ENCODE measurements around the gene NCOA5. TPM values are rescaled to one million over a fixed set of nuclear protein-coding genes. Genes with fewer than 3 reads are reported as not detected.

Gene NCOA5
- total and polyA plus RNA-seq, 7 donors = 10.6 to 39.2 (median 22.4) TPM

GRCh38 chr20:46083531-46084061, 6.2 kb downstream of the NCOA5 start:
- WGBS, 2 donors = 89 to 93% methylated on average over 1 of the region's 1 CpG
- Histone ChIP-seq H3K27ac (no peak overlapping the region), H3K36me3 (peaks cover 0 to 8% (median 3%) of the 10 kb centered on the region in 4 donors), H3K27me3 (no peaks in the 10 kb centered on the region), H3K4me1 (peaks cover 0 to 98% (median 83%) of the 10 kb centered on the region in 4 donors), H3K9me3 (no peaks in the 10 kb centered on the region), H3K4me3 (no peak overlapping the region)
- DNase-seq = no peak
- TF ChIP-seq POLR2AphosphoS5 (IDR thresholded peaks at IDR 0.05) (no peak), POLR2A (IDR thresholded peaks at IDR 0.05) (no peak), EP300 (IDR thresholded peaks at IDR 0.05) (no peak)
- TF ChIP-seq, protein P1, sequence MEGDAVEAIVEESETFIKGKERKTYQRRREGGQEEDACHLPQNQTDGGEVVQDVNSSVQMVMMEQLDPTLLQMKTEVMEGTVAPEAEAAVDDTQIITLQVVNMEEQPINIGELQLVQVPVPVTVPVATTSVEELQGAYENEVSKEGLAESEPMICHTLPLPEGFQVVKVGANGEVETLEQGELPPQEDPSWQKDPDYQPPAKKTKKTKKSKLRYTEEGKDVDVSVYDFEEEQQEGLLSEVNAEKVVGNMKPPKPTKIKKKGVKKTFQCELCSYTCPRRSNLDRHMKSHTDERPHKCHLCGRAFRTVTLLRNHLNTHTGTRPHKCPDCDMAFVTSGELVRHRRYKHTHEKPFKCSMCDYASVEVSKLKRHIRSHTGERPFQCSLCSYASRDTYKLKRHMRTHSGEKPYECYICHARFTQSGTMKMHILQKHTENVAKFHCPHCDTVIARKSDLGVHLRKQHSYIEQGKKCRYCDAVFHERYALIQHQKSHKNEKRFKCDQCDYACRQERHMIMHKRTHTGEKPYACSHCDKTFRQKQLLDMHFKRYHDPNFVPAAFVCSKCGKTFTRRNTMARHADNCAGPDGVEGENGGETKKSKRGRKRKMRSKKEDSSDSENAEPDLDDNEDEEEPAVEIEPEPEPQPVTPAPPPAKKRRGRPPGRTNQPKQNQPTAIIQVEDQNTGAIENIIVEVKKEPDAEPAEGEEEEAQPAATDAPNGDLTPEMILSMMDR (IDR thresholded peaks at IDR 0.05) = no peak
- intact Hi-C loops (cut with DNase I) = loop anchor here (10.0 kb wide), 1 partner anchor 289 kb away; the partner anchor contains the start of genes DNTTIP1 and WFDC3

DNA sequence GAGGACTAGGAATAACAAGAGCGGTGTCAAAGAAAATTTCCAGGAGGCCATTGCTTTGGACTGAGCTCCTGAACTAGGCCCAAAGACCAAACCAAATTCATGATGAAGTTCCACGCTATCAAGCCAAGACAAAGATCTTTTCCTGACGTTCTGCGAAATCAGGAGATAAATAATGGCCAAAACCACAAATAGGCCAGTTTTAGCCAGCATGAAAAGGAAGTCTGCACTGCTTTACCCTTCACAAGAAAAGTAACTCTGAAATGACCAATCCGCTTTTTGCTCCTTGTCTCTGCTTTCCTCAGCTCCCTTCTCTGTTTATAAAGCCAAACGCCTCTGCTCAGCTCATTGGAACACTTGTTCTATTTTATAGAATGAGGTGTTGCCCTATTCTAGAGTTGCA, 6.7 kb downstream of the NCOA5 start:
- TF ChIP-seq POLR2A (IDR thresholded peaks at IDR 0.05) (no peak), POLR2AphosphoS5 (IDR thresholded peaks at IDR 0.05) (no peak), EP300 (IDR thresholded peaks at IDR 0.05) (no peak)
- TF ChIP-seq, protein P1 (IDR thresholded peaks at IDR 0.05) = no peak
- H3K27ac ChIP-seq = no peak overlapping the region
- no peak for DNase-seq
- 78 to 81% methylated on average over 6 of the region's 6 CpGs for WGBS, 2 donors
- H3K36me3 ChIP-seq = peaks cover 0 to 13% (median 5%) of the 10 kb centered on the region in 4 donors
- H3K4me3 ChIP-seq = no peak overlapping the region
- no peaks in the 10 kb centered on the region for H3K27me3 ChIP-seq
- H3K9me3 ChIP-seq = no peaks in the 10 kb centered on the region
- H3K4me1 ChIP-seq = peaks cover 0 to 93% (median 78%) of the 10 kb centered on the region in 4 donors
- intact Hi-C loops (cut with DNase I) = loop anchor here (10.0 kb wide), 1 partner anchor 288 kb away; the partner anchor contains the start of genes DNTTIP1 and WFDC3

DNA sequence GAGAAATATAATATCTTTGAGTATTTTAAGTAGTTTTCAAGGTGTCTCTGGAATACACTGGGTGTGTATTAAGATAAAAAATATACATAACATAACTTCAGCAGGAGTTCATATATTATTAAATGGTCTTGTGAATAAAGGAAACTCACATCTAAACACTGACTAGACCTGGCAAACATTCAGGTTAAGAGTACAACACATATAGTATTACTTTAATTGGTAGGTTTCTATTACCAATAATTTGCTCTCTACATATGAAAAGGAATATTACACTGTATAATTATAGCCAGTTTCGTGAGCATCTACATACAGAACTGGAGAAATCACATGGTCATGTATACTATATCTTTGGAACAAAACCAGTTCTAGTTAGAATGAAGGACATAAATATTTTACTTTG, 8.7 kb downstream of the NCOA5 start:
- intact Hi-C loops (cut with DNase I) = loop anchor here (10.0 kb wide), 1 partner anchor 286 kb away; the partner anchor contains the start of genes DNTTIP1 and WFDC3
- H3K4me1 ChIP-seq = peaks cover 0 to 73% (median 58%) of the 10 kb centered on the region in 4 donors
- H3K36me3 ChIP-seq = peaks cover 0 to 30% (median 8%) of the 10 kb centered on the region in 4 donors
- H3K9me3 ChIP-seq = no peaks in the 10 kb centered on the region
- H3K27me3 ChIP-seq = no peaks in the 10 kb centered on the region
- no peak for DNase-seq
- H3K27ac ChIP-seq = no peak overlapping the region
- H3K4me3 ChIP-seq = no peak overlapping the region
- 81 to 92% methylated on average over 1 of the region's 1 CpG for WGBS, 2 donors
- TF ChIP-seq, protein P1 (IDR thresholded peaks at IDR 0.05) = no peak
- TF ChIP-seq POLR2AphosphoS5 (IDR thresholded peaks at IDR 0.05) (no peak), POLR2A (IDR thresholded peaks at IDR 0.05) (no peak), EP300 (IDR thresholded peaks at IDR 0.05) (no peak)

DNA sequence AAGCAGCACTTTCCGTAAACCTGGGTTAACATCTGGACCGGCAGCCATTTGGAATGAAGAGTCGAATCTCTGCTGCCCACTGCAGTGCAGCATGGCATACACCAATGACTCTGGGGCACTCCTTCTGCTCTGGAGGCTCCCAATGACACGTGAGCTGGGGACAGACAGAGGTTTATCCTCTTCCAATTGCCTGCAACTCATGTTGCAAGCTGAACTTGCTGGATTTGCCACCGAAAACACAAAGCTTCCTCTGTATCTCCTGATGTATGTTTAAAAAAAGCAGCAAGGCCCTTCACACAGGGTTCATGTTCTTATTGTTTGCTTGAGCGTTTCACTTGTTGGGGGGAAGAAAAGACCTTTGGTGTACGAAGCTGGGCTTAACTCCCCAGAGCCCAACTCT, 10.8 kb downstream of the NCOA5 start:
- H3K27me3 ChIP-seq = no peaks in the 10 kb centered on the region
- intact Hi-C loops (cut with DNase I) = no loop called here
- no peak overlapping the region for H3K4me3 ChIP-seq
- H3K27ac ChIP-seq = no peak overlapping the region
- TF ChIP-seq POLR2AphosphoS5 (IDR thresholded peaks at IDR 0.05) (no peak), POLR2A (IDR thresholded peaks at IDR 0.05) (no peak)
- TF ChIP-seq, protein P1 (IDR thresholded peaks at IDR 0.05) = no peak
- no peak for DNase-seq
- no peaks in the 10 kb centered on the region for H3K9me3 ChIP-seq
- peaks cover 0 to 52% (median 37%) of the 10 kb centered on the region in 4 donors for H3K4me1 ChIP-seq
- H3K36me3 ChIP-seq = peaks cover 0 to 50% (median 15%) of the 10 kb centered on the region in 4 donors
- 89% methylated on average over 7 of the region's 7 CpGs for WGBS, 2 donors
